ENCODE measurements around the gene TTC31.

DNA sequence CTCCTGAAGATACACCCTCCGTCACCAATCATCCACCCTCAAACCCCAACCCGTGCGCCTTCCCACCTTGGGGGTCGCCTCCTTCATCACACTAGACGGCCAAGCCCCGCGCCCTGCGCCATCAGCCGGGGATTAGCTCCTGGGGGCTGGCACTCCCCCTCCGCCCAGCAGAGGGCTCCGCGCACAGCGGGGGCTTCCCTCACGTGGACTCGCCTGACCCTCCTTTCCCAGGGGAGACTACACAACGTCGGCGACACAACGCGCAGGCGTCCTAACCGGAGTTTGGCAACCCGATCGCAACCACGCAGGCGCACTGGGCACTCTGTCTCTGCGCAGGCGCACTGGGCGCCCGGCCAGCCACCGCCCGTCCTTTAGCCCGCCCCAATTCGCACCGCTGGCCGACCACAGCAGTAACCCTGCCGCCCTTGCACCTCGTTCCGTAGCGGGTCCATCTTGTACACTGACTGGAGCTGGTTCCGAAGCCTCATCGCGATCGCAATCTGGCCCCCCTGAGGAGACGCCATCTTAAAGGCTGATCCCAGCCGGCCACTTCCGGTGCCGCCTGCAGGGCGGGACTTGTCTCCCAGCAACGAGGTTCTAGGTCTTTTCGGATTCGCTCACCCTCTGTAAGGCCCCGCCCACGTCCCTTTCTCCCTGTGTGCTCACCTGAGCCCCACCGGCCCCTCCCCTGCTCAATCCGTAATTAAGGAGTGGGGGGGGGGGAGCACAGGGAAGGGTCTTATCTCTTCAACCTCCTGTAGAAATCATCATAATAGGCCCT is 24.5 kb downstream of the TTC31 start, which contains the start of gene PCGF1:
- TF ChIP-seq POLR2AphosphoS5 (IDR thresholded peaks at IDR 0.05) (peak; percentile 89 to 95 (median 94)), CTCF (IDR thresholded peaks at IDR 0.05) (peak in 1 of 3 donors; percentile 17)
